Measurements from ENCODE around the gene KDM2A. TPM values are rescaled to one million over a fixed set of nuclear protein-coding genes. Genes with fewer than 3 reads are reported as not detected.
A peak's percentile ranks its signal among the peaks of the same experiment; 100 is the strongest.

KDM2A gene
- total and polyA plus RNA-seq, 2 donors = 27.4 to 42.0 TPM

DNA sequence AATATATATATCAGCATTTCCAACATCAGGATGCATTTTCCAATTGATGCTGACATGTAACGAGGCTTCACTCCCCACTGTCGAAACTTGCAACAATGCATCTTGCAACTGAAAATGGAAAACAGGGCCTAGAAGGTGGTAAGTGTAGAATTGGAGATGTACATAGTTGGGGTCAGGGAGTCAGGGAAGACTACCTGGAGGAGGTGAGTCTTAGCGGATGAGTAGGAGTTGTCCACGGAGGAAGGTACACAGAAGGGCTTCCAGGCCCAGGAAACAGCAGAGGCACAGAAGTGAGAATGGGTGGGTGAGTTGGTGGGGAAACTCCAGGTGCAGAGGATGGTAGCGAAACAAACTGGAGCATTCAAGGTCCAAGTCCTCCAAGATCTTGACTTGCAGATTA lies 145.2 kb downstream of the KDM2A start:
- Histone ChIP-seq H3K36me3 (ENCODE audit: control insufficient read depth in 2 of 2, insufficient read depth in 2 of 2, low read length in 1 of 2) (peaks cover 8 to 17% of the 10 kb centered on the region in 2 donors), H3K27ac (ENCODE audit: low read depth in 1 of 2, low read length in 1 of 2) (no peak overlapping the region), H3K27me3 (ENCODE audit: control insufficient read depth in 2 of 2, insufficient read depth in 1 of 2, low read length in 1 of 2) (peaks cover 0 to 15% of the 10 kb centered on the region in 2 donors), H3K4me3 (ENCODE audit: low read length in 2 of 2) (no peak overlapping the region), H3K9me3 (ENCODE audit: control insufficient read depth in 2 of 2, insufficient read depth in 1 of 2, low read length in 1 of 2) (peaks cover 0 to 6% of the 10 kb centered on the region in 2 donors), H3K4me1 (ENCODE audit: control insufficient read depth in 2 of 2, insufficient read depth in 2 of 2, low read length in 2 of 2) (peaks cover 21 to 60% of the 10 kb centered on the region in 2 donors)
- no peak for DNase-seq (ENCODE audit: low read depth in 6 of 9, low spot score in 9 of 9)
- 97% methylated on average over 5 of the region's 5 CpGs for WGBS

DNA sequence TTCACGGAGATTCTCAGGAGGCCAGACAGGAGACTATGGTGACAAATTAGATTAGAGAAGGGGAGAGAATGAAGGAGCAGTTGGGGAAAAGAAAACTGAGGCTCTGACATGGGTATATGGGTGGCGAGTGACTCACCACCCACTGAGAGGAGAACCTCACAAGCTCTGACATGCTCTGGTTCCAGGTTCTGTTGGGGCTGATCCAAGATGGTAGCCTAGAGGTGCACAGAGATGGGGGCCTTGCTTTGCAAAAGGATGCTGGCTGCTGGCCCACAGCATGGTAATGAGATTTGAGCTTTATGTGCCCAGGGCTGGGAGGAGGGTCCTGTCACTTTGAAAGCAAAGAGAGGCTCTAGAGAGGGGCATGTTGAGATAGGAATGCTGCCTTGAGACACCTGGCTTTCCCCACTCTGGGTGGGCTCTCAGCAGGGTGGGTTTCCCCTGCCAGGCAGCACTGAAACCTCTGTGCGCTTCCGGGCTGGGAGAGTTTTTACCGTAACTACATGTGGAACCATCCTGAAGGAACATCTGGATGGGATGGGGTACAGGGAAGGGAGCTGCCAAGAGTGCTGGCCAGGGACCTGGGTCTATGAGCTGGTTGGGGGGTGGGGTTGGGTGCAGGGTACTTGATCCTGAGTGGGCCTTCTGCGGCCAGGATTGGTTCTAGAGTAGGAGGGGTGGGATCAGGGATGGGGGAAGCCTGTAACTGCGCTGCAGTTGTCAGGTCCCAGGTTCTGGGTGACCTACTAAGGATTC lies 146.0 kb downstream of the KDM2A start:
- peaks cover 0 to 15% of the 10 kb centered on the region in 2 donors for H3K27me3 ChIP-seq (ENCODE audit: control insufficient read depth in 2 of 2, insufficient read depth in 1 of 2, low read length in 1 of 2)
- no peak overlapping the region for H3K27ac ChIP-seq (ENCODE audit: low read depth in 1 of 2, low read length in 1 of 2)
- WGBS = 97% methylated on average over 7 of the region's 7 CpGs

DNA sequence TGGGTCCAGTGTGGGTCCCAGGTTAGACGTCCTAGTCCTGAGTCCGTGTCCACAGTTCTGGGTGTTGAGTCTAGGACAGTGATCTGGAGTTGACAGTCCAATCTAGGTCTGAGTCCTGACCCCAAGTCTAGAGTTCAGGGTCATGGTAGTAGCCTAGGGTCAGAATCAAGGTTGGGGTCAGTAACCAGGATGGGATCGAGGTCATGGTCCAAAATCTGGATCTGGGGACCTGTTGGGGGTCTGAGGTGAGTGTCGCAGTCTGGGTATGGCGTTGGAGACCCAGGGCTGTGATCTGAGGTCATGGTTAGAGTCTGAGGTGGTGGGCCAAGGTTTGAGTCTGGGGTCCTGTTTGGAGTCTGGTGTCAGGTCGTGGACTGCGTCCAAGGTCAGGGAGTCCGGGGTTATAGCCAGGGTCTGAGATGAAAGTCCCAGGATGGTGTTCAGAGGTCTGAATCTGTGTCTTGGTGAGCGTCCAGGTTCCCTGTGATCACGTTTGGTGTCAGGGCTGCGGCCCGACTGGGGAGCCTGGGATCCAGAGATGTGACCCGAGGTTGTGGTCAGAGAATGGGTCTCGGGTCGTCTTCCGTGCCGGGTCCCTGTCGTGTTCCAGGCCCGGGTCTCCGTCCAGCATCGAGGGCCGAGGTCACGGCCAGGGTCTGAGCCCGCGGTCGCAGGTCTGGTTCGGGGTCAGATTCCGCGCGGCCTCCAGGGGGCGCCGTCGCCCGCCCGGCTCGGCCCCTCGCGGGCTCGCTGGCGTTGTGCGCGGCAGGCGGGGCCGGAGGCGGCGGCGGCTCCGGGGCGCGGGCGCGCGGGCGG lies 146.8 kb downstream of the KDM2A start:
- WGBS = 17% methylated on average over 54 of the region's 54 CpGs
- Histone ChIP-seq H3K27me3 (ENCODE audit: control insufficient read depth in 2 of 2, insufficient read depth in 1 of 2, low read length in 1 of 2) (peaks cover 0 to 12% of the 10 kb centered on the region in 2 donors), H3K27ac (ENCODE audit: low read depth in 1 of 2, low read length in 1 of 2) (peak overlapping the region in 1 of 2 donors; percentile 64), H3K4me1 (ENCODE audit: control insufficient read depth in 2 of 2, insufficient read depth in 2 of 2, low read length in 2 of 2) (peaks cover 35 to 76% of the 10 kb centered on the region in 2 donors), H3K4me3 (ENCODE audit: low read length in 2 of 2) (peak overlapping the region; percentile 2 to 92), H3K9me3 (ENCODE audit: control insufficient read depth in 2 of 2, insufficient read depth in 1 of 2, low read length in 1 of 2) (peaks cover 0 to 6% of the 10 kb centered on the region in 2 donors), H3K36me3 (ENCODE audit: control insufficient read depth in 2 of 2, insufficient read depth in 2 of 2, low read length in 1 of 2) (peaks cover 21 to 26% of the 10 kb centered on the region in 2 donors)
- peak in 3 of 9 donors; percentile 77 to 82 (median 79) for DNase-seq (ENCODE audit: low read depth in 6 of 9, low spot score in 9 of 9)

More for the DNA sequence above, 146.0 kb downstream of the KDM2A start:
- DNase-seq (ENCODE audit: low read depth in 6 of 9, low spot score in 9 of 9) = no peak
- Histone ChIP-seq H3K9me3 (ENCODE audit: control insufficient read depth in 2 of 2, insufficient read depth in 1 of 2, low read length in 1 of 2) (peaks cover 0 to 6% of the 10 kb centered on the region in 2 donors), H3K4me3 (ENCODE audit: low read length in 2 of 2) (no peak overlapping the region), H3K36me3 (ENCODE audit: control insufficient read depth in 2 of 2, insufficient read depth in 2 of 2, low read length in 1 of 2) (peaks cover 16 to 22% of the 10 kb centered on the region in 2 donors), H3K4me1 (ENCODE audit: control insufficient read depth in 2 of 2, insufficient read depth in 2 of 2, low read length in 2 of 2) (peaks cover 29 to 68% of the 10 kb centered on the region in 2 donors)

DNA sequence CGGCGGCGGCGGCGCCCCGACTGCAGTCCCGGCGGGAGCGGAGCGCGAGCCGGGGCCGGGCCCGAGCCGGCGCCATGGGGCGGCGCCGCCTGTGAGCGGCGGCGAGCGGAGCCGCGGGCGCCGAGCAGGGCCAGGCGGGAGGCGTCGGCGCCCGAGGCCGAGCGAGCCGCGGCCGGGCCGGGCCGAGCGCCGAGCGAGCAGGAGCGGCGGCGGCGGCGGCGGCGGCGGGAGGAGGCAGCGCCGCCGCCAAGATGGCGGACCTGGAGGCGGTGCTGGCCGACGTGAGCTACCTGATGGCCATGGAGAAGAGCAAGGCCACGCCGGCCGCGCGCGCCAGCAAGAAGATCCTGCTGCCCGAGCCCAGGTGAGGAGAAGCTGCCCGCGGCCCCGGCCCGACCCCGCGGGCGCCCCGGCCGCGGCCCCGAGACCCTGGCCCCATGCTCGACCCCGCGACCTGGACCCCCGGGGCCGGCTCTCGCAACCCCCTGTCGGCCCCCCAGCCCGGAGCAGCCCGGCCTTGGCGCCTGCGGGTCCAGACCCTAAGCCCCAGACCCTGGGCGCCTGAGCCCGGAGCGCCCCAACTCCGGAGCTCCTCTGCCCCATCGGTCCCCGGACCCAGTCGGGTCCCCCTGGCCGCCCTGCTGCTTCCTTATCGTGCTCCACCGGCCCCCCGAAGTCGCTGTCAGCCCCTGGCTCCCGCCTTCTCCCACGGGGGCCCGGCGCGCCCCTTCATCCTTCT lies 147.6 kb downstream of the KDM2A start, which contains the start of gene GRK2:
GRK2 (plus strand) TSS at position 25 of the 739 bp plus-strand sequence; CDS start at position 252, 227 bp downstream.
- H3K4me1 ChIP-seq (ENCODE audit: control insufficient read depth in 2 of 2, insufficient read depth in 2 of 2, low read length in 2 of 2) = peaks cover 40 to 77% of the 10 kb centered on the region in 2 donors
- H3K27ac ChIP-seq (ENCODE audit: low read depth in 1 of 2, low read length in 1 of 2) = peak within 1 kb of the TSS; percentile 95 to 99
- peak within 1 kb of the TSS; percentile 67 to 92 for H3K4me3 ChIP-seq (ENCODE audit: low read length in 2 of 2)
- DNase-seq (ENCODE audit: low read depth in 6 of 9, low spot score in 9 of 9) = peak in 1 of 9 donors; percentile 64
- H3K9me3 ChIP-seq (ENCODE audit: control insufficient read depth in 2 of 2, insufficient read depth in 1 of 2, low read length in 1 of 2) = peaks cover 0 to 6% of the 10 kb centered on the region in 2 donors
- under 1% methylated on average over 103 of the region's 103 CpGs for WGBS
- H3K27me3 ChIP-seq (ENCODE audit: control insufficient read depth in 2 of 2, insufficient read depth in 1 of 2, low read length in 1 of 2) = peaks cover 0 to 8% of the 10 kb centered on the region in 2 donors
- peaks cover 21 to 34% of the 10 kb centered on the region in 2 donors for H3K36me3 ChIP-seq (ENCODE audit: control insufficient read depth in 2 of 2, insufficient read depth in 2 of 2, low read length in 1 of 2)

DNA sequence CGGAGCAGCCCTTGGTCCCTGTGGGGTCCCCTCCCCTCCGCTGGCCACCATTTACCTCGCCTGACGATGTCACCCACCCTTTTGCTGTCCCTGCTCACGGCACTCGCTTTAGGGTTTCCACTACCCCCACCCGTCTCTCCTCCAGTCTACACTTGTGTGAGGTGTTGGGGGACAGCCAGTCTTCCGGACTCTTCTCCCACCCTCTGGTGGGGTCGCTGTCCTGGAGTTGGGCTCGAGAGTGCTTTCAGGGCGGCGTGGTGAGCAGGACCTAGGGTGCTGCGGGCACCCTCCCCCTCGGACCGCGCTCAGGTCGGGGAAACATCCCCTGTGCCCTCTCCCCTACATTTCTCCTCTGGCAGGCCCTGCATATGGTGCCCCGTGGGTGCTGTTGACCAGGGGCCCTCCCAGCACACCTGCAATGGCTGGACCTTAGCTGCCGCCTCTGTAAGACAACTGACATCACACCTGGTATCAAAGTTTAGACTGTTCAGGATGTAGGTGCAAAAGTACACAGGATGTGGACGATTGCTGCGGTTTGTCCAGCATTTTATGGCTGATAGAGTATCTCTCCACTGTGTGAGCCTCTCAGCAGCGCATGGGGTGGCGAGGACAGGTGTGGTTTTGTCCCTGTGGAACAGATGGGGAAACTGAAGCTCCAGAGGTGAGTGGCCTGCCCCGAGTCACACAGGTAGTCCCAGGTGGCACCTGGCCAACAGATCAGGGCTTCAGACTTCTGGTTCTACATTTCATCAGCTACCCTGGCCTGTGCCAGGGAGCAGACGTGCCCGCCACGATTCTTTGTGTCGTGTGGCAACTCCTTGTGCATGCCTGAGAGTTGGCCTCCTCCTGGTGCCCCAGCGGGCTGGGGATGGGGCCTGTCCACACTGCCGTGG lies 148.4 kb downstream of the KDM2A start:
- 3% methylated on average over 30 of the region's 30 CpGs for whole genome bisulfite sequencing
- H3K36me3 ChIP-seq (ENCODE audit: control insufficient read depth in 2 of 2, insufficient read depth in 2 of 2, low read length in 1 of 2) = peaks cover 21 to 42% of the 10 kb centered on the region in 2 donors
- DNase-seq (ENCODE audit: low read depth in 6 of 9, low spot score in 9 of 9) = peak in 1 of 9 donors; percentile 70
- H3K4me3 ChIP-seq (ENCODE audit: low read length in 2 of 2) = peak overlapping the region; percentile 67 to 92
- H3K4me1 ChIP-seq (ENCODE audit: control insufficient read depth in 2 of 2, insufficient read depth in 2 of 2, low read length in 2 of 2) = peaks cover 48 to 77% of the 10 kb centered on the region in 2 donors
- peaks cover 0 to 2% of the 10 kb centered on the region in 2 donors for H3K27me3 ChIP-seq (ENCODE audit: control insufficient read depth in 2 of 2, insufficient read depth in 1 of 2, low read length in 1 of 2)
- H3K9me3 ChIP-seq (ENCODE audit: control insufficient read depth in 2 of 2, insufficient read depth in 1 of 2, low read length in 1 of 2) = peaks cover 0 to 6% of the 10 kb centered on the region in 2 donors
- H3K27ac ChIP-seq (ENCODE audit: low read depth in 1 of 2, low read length in 1 of 2) = peak overlapping the region; percentile 95 to 99

DNA sequence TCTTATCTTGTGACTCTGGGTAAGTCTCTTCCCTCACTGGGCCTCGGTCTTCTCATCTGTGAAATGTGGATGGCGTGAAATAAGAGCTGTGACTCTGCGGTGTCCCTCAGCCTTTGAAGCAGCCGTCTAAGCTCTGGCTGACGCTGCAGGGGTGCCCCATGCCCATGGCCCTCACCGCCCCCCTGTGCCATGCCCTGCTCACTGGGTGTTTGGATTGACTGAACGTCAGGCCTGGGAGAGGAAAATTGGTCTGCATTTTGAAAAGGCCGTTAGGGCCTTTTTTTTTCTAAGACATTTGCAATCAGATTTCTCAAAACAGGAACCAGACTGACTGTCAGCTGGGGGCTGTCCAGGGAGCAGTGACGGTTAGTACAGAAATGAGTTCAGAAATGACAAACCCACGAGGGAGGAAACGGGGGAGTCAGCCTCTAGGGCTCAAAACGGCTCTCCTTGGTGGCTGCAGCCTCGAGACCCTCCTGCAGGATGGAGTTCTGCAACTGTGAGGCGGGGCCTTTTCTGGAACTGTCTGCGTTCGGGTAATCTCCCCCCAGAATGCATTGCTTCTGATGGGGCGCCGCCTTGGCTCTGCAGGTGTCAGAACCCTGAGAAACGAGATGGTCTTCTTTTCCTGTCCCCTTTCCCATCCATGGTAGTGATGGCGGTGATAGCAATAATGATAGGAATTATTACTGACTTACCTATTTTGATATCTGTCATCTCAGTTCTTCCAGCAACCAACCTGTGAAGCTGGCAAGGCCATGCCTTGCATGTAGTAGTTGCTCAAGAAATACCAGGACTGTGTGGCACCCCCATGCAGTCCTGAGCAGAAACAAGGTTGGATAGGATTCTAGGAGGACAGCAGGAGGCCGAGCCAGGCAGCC lies 149.3 kb downstream of the KDM2A start:
- H3K27me3 ChIP-seq (ENCODE audit: control insufficient read depth in 2 of 2, insufficient read depth in 1 of 2, low read length in 1 of 2) = no peaks in the 10 kb centered on the region
- peaks cover 51 to 77% of the 10 kb centered on the region in 2 donors for H3K4me1 ChIP-seq (ENCODE audit: control insufficient read depth in 2 of 2, insufficient read depth in 2 of 2, low read length in 2 of 2)
- 5% methylated on average over 21 of the region's 21 CpGs for WGBS
- H3K9me3 ChIP-seq (ENCODE audit: control insufficient read depth in 2 of 2, insufficient read depth in 1 of 2, low read length in 1 of 2) = peaks cover 0 to 6% of the 10 kb centered on the region in 2 donors
- H3K36me3 ChIP-seq (ENCODE audit: control insufficient read depth in 2 of 2, insufficient read depth in 2 of 2, low read length in 1 of 2) = peaks cover 30 to 51% of the 10 kb centered on the region in 2 donors
- peak in 5 of 9 donors; percentile 81 to 92 (median 82) for DNase-seq (ENCODE audit: low read depth in 6 of 9, low spot score in 9 of 9)
- H3K27ac ChIP-seq (ENCODE audit: low read depth in 1 of 2, low read length in 1 of 2) = peak overlapping the region; percentile 95 to 99
- peak overlapping the region; percentile 67 to 92 for H3K4me3 ChIP-seq (ENCODE audit: low read length in 2 of 2)

DNA sequence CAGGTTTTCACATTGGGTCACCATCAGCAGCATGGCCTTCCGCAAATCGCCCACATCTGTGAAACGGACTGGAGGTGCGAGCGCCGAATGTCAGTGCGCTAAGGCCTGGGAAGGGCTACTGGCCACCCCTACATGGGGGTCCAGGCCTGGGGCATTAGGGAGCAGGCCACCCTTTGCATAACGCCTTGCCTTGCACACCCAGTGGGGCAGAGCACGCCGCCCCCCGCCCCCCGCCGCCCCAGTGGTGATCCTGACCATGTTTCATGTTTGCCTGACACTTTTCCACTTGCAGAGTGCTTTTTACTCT lies 149.9 kb downstream of the KDM2A start:
- DNase-seq (ENCODE audit: low read depth in 6 of 9, low spot score in 9 of 9) = no peak
- peak overlapping the region; percentile 95 to 99 for H3K27ac ChIP-seq (ENCODE audit: low read depth in 1 of 2, low read length in 1 of 2)

More for the DNA sequence above, 149.9 kb downstream of the KDM2A start:
- Histone ChIP-seq H3K36me3 (ENCODE audit: control insufficient read depth in 2 of 2, insufficient read depth in 2 of 2, low read length in 1 of 2) (peaks cover 30 to 56% of the 10 kb centered on the region in 2 donors), H3K4me3 (ENCODE audit: low read length in 2 of 2) (peak overlapping the region; percentile 67 to 92), H3K4me1 (ENCODE audit: control insufficient read depth in 2 of 2, insufficient read depth in 2 of 2, low read length in 2 of 2) (peaks cover 57 to 78% of the 10 kb centered on the region in 2 donors), H3K9me3 (ENCODE audit: control insufficient read depth in 2 of 2, insufficient read depth in 1 of 2, low read length in 1 of 2) (peaks cover 0 to 6% of the 10 kb centered on the region in 2 donors), H3K27me3 (ENCODE audit: control insufficient read depth in 2 of 2, insufficient read depth in 1 of 2, low read length in 1 of 2) (no peaks in the 10 kb centered on the region)
- 75% methylated on average over 13 of the region's 13 CpGs for WGBS

Measured in thymus (tissue), 11 donors.